Measurements from ENCODE around the gene ANKMY1. TPM values are rescaled to one million over a fixed set of nuclear protein-coding genes. Genes with fewer than 3 reads are reported as not detected.

Gene ANKMY1
- total RNA-seq, 1 experiment from 2014 or later = 85.7 TPM

DNA sequence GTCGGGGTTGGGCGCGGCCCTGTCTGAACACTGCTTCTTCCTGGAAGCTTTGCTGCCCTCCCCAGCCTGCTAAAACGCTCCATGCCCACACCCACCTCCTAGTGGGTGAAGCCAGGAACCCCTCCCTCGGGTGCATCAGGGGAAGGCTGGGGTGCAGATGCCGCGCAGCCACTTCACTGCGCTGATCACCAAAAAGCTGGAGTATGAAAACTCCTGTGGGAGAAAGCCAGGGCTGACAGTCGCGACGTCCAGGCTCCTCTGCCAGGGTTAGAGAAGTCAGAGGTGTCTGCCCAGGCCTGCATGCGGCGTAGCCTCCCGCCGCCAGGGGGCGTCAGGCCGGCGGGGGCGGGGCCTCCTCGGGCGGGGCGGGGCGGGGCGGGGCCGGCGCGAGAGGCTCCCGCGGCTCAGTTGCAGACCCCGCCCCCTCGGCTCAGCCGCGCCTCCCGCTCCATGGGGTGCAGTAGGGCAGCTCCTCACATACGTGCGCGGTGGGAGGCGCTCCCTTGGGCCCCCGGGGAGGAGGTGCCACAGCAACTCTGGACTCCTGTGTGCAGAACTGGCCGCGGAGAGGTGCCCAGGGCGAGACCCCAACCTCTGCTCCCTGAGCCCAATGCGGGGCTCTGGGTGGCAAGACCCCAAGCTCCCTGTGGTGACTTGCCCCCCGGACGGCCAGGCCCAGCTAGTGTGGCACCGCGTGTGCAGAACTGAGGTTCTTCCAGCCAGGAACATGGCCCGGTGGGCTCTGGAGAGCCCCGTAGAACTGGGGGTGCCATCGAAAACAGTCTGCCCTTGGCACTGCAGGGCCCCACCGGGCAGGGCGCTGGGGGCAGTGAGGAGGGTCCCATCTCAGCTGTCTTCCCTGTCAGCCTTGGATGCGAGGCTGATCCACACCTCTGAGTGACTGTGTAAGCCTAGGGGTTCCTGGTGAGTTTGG, 8.7 kb upstream of the ANKMY1 start:
- DNase-seq = peak; percentile 84 to 99
- no peaks in the 10 kb centered on the region for H3K27me3 ChIP-seq (ENCODE audit: insufficient read depth, low read depth)
- no peaks in the 10 kb centered on the region for H3K9me2 ChIP-seq (ENCODE audit: insufficient read depth)
- peak overlapping the region; percentile 69 for H2AFZ ChIP-seq
- peaks cover 42% of the 10 kb centered on the region for H3F3A ChIP-seq (ENCODE audit: insufficient read depth, low read depth)
- H3K79me2 ChIP-seq (ENCODE audit: low read depth) = peaks cover 62% of the 10 kb centered on the region
- peaks cover 13% of the 10 kb centered on the region; the same call in 1 of the 2 replicates for H3K36me3 ChIP-seq (ENCODE audit: low read depth)
- H3K27ac ChIP-seq = peak overlapping the region; percentile 100
- H3K4me2 ChIP-seq = peak overlapping the region; percentile 99
- H4K20me1 ChIP-seq (ENCODE audit: insufficient read depth) = peaks cover 22% of the 10 kb centered on the region
- H3K4me1 ChIP-seq (replicated peaks; ENCODE audit: insufficient read depth) = peaks cover 71% of the 10 kb centered on the region
- H3K4me3 ChIP-seq = peak overlapping the region; percentile 67
- ChIA-PET CTCF (interaction anchor here (0.6 to 2.8 kb wide), 9 partner anchors 14 to 361 kb away, joined by 3 to 34 read pairs (median 6); partner anchors contain the start of gene CAPN10), POLR2A (ENCODE audit: unreplicated experiment) (interaction anchor here (0.5 to 2.3 kb wide), 7 partner anchors 12 to 1196 kb away, joined by 3 to 48 read pairs (median 7); partner anchors contain the start of genes CAPN10 and NDUFA10)
- no peak for TF ChIP-seq EZH2 (IDR thresholded peaks at IDR 0.05; ENCODE audit: low read depth)
- TF ChIP-seq, protein P1, sequence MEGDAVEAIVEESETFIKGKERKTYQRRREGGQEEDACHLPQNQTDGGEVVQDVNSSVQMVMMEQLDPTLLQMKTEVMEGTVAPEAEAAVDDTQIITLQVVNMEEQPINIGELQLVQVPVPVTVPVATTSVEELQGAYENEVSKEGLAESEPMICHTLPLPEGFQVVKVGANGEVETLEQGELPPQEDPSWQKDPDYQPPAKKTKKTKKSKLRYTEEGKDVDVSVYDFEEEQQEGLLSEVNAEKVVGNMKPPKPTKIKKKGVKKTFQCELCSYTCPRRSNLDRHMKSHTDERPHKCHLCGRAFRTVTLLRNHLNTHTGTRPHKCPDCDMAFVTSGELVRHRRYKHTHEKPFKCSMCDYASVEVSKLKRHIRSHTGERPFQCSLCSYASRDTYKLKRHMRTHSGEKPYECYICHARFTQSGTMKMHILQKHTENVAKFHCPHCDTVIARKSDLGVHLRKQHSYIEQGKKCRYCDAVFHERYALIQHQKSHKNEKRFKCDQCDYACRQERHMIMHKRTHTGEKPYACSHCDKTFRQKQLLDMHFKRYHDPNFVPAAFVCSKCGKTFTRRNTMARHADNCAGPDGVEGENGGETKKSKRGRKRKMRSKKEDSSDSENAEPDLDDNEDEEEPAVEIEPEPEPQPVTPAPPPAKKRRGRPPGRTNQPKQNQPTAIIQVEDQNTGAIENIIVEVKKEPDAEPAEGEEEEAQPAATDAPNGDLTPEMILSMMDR (conservative IDR thresholded peaks at IDR 0.05) = peak; percentile 90
- BruUV-seq (replicated peaks) = no TSS peak
- intact Hi-C loops (cut with micrococcal nuclease; ENCODE audit: unreplicated experiment) = loop anchor here (1.0 to 10.0 kb wide), 8 partner anchors 13 to 502 kb away; partner anchors contain the start of gene GPC1
- no peaks in the 10 kb centered on the region for H3K9me3 ChIP-seq (ENCODE audit: insufficient read depth, low read depth)

GRCh38 chr2:240565333-240566202, 7.8 kb upstream of the ANKMY1 start:
- peaks cover 46% of the 10 kb centered on the region for H3F3A ChIP-seq (ENCODE audit: insufficient read depth, low read depth)
- peak; percentile 99 for DNase-seq
- TF ChIP-seq, protein P1 (conservative IDR thresholded peaks at IDR 0.05) = no peak
- TF ChIP-seq EZH2 (IDR thresholded peaks at IDR 0.05; ENCODE audit: low read depth) = no peak
- H3K4me2 ChIP-seq = peak overlapping the region; percentile 99
- ChIA-PET POLR2A (ENCODE audit: unreplicated experiment) (interaction anchor here (0.5 to 2.3 kb wide), 11 partner anchors 13 to 1197 kb away, joined by 3 to 48 read pairs (median 4); partner anchors contain the start of genes ATG4B, CAPN10 and HDAC4), CTCF (interaction anchor here (0.6 to 2.8 kb wide), 10 partner anchors 15 to 1015 kb away, joined by 3 to 34 read pairs (median 6); partner anchors contain the start of gene CAPN10)
- H3K79me2 ChIP-seq (ENCODE audit: low read depth) = peaks cover 53% of the 10 kb centered on the region
- intact Hi-C loops (cut with micrococcal nuclease; ENCODE audit: unreplicated experiment) = loop anchor here (1.0 to 10.0 kb wide), 8 partner anchors 14 to 501 kb away; partner anchors contain the start of gene GPC1
- TSS peak; percentile 22 for BruUV-seq (replicated peaks)
- H3K4me1 ChIP-seq (replicated peaks; ENCODE audit: insufficient read depth) = peaks cover 71% of the 10 kb centered on the region
- H3K9me2 ChIP-seq (ENCODE audit: insufficient read depth) = no peaks in the 10 kb centered on the region
- H3K27me3 ChIP-seq (ENCODE audit: insufficient read depth, low read depth) = no peaks in the 10 kb centered on the region
- H3K36me3 ChIP-seq (ENCODE audit: low read depth) = peaks cover 13% of the 10 kb centered on the region; the same call in 1 of the 2 replicates
- H3K4me3 ChIP-seq = peak overlapping the region; percentile 54
- H3K9me3 ChIP-seq (ENCODE audit: insufficient read depth, low read depth) = no peaks in the 10 kb centered on the region
- H2AFZ ChIP-seq = peak overlapping the region; percentile 69
- peak overlapping the region; percentile 100 for H3K27ac ChIP-seq
- peaks cover 14% of the 10 kb centered on the region for H4K20me1 ChIP-seq (ENCODE audit: insufficient read depth)
